PFSK-1 (cell line): ENCODE results near the gene ATP2A1.

Source experiments
- FOXP2 ChIP-seq: optimal IDR thresholded peaks from 2 replicates; pipeline ENCODE3; 2011; ENCODE audit warnings: borderline replicate concordance, control low read depth, inconsistent platforms; ENCODE audit not compliant: insufficient read depth; ENCODE audit errors: extremely low read length, extremely low read depth
- POLR2AphosphoS5 ChIP-seq: IDR thresholded peaks from 2 replicates; pipeline ENCODE4 v1.6.1; 2012; ENCODE audit warnings: low read depth, mild to moderate bottlenecking, control low read depth, low read length, moderate library complexity
- SIN3A ChIP-seq: IDR thresholded peaks from 2 replicates; pipeline ENCODE4 v1.6.1; 2012; ENCODE audit warnings: mild to moderate bottlenecking, low read length, moderate library complexity, borderline replicate concordance; ENCODE audit not compliant: insufficient read depth
- TAF1 ChIP-seq: IDR thresholded peaks from 2 replicates; pipeline ENCODE4 v1.6.1; 2012; ENCODE audit warnings: low read length, control low read depth, borderline replicate concordance; ENCODE audit not compliant: insufficient read depth
- TF ChIP-seq, protein P1 (sequence below), 2 experiments: IDR thresholded peaks; 2 replicates each; pipeline versions ENCODE4 v1.6.1 to v1.8.0; 2011 to 2012; ENCODE audit warnings: low read depth in 2 of 2, low read length in 2 of 2, control low read depth in 1 of 2, inconsistent platforms in 1 of 2, mild to moderate bottlenecking in 1 of 2, moderate library complexity in 1 of 2; ENCODE audit not compliant: insufficient read depth in 1 of 2

Gene ATP2A1

DNA sequence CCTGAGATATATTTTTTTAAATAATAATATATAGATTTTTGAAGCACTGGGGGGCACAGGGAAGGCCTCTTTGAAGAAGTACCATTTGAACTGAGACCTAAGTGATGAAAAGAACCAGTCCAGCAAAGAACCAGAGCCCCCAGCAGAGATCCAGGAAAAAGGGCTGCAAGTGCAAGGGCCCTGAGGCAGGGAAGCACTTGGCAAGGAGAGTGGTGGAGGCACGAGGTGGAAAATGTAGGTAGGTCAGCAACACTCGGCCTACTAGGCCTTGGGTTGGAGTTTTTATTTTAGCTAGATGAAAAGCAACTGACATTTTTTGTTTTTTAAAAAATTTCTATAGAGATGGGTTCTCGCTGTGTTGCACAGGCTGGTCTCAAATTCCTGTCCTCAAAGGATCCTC is 51.9 kb downstream of the ATP2A1 start:
- TF ChIP-seq FOXP2, result no peak
- TF ChIP-seq, protein P1, sequence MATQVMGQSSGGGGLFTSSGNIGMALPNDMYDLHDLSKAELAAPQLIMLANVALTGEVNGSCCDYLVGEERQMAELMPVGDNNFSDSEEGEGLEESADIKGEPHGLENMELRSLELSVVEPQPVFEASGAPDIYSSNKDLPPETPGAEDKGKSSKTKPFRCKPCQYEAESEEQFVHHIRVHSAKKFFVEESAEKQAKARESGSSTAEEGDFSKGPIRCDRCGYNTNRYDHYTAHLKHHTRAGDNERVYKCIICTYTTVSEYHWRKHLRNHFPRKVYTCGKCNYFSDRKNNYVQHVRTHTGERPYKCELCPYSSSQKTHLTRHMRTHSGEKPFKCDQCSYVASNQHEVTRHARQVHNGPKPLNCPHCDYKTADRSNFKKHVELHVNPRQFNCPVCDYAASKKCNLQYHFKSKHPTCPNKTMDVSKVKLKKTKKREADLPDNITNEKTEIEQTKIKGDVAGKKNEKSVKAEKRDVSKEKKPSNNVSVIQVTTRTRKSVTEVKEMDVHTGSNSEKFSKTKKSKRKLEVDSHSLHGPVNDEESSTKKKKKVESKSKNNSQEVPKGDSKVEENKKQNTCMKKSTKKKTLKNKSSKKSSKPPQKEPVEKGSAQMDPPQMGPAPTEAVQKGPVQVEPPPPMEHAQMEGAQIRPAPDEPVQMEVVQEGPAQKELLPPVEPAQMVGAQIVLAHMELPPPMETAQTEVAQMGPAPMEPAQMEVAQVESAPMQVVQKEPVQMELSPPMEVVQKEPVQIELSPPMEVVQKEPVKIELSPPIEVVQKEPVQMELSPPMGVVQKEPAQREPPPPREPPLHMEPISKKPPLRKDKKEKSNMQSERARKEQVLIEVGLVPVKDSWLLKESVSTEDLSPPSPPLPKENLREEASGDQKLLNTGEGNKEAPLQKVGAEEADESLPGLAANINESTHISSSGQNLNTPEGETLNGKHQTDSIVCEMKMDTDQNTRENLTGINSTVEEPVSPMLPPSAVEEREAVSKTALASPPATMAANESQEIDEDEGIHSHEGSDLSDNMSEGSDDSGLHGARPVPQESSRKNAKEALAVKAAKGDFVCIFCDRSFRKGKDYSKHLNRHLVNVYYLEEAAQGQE (IDR thresholded peaks at IDR 0.05; ENCODE audit: insufficient read depth in 1 of 2, low read depth in 2 of 2, low read length in 2 of 2), result no peak

DNA sequence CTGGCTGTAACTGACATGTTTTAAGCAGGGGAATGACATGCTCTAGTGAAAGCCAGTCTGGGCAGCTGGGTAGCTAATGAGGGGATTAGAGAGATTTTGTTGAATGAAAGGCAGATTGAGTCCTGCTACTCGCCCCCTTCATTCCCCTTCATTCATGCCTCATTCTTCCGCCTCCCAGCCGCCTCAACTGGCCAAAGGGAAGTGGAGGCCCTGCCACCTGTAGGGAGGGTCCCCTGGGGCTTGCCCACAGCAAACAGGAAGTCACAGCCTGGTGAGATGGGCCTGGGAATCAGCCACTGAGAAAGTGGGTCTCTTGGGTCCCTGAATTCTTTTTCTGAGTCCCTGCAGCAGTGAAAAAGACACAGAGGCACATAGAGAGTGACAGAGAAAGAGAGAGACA is 52.4 kb downstream of the ATP2A1 start:
- no peak for TF ChIP-seq SIN3A
- no peak for TF ChIP-seq POLR2AphosphoS5
- TF ChIP-seq, protein P1 (IDR thresholded peaks at IDR 0.05; ENCODE audit: insufficient read depth in 1 of 2, low read depth in 2 of 2, low read length in 2 of 2), result no peak
- no peak for TF ChIP-seq FOXP2
- TF ChIP-seq TAF1, result no peak

DNA sequence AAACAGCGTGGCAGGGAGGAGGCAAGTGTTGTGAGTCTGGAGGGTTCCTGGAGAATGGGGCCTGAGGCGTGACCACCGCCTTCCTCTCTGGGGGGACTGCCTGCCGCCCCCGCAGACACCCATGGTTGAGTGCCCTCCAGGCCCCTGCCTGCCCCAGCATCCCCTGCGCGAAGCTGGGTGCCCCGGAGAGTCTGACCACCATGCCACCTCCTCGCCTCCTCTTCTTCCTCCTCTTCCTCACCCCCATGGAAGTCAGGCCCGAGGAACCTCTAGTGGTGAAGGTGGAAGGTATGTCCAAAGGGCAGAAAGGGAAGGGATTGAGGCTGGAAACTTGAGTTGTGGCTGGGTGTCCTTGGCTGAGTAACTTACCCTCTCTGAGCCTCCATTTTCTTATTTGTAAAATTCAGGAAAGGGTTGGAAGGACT is 53.5 kb downstream of the ATP2A1 start, which contains the start of gene CD19:
Gene CD19, plus strand, starts transcription at position 171 of the 425 bp plus-strand sequence. Its CDS starts 30 bp downstream, at position 201.
- no peak for TF ChIP-seq FOXP2
- TF ChIP-seq SIN3A, result no peak
- TF ChIP-seq, protein P1 (IDR thresholded peaks at IDR 0.05; ENCODE audit: insufficient read depth in 1 of 2, low read depth in 2 of 2, low read length in 2 of 2), result no peak
- no peak for TF ChIP-seq POLR2AphosphoS5
- no peak for TF ChIP-seq TAF1

DNA sequence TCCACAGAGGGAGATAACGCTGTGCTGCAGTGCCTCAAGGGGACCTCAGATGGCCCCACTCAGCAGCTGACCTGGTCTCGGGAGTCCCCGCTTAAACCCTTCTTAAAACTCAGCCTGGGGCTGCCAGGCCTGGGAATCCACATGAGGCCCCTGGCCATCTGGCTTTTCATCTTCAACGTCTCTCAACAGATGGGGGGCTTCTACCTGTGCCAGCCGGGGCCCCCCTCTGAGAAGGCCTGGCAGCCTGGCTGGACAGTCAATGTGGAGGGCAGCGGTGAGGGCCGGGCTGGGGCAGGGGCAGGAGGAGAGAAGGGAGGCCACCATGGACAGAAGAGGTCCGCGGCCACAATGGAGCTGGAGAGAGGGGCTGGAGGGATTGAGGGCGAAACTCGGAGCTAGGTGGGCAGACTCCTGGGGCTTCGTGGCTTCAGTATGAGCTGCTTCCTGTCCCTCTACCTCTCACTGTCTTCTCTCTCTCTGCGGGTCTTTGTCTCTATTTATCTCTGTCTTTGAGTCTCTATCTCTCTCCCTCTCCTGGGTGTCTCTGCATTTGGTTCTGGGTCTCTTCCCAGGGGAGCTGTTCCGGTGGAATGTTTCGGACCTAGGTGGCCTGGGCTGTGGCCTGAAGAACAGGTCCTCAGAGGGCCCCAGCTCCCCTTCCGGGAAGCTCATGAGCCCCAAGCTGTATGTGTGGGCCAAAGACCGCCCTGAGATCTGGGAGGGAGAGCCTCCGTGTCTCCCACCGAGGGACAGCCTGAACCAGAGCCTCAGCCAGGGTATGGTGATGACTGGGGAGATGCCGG is 54.3 kb downstream of the ATP2A1 start:
- TF ChIP-seq SIN3A (no peak), TAF1 (no peak), FOXP2 (no peak), POLR2AphosphoS5 (no peak)
- TF ChIP-seq, protein P1 (IDR thresholded peaks at IDR 0.05; ENCODE audit: insufficient read depth in 1 of 2, low read depth in 2 of 2, low read length in 2 of 2), result no peak

DNA sequence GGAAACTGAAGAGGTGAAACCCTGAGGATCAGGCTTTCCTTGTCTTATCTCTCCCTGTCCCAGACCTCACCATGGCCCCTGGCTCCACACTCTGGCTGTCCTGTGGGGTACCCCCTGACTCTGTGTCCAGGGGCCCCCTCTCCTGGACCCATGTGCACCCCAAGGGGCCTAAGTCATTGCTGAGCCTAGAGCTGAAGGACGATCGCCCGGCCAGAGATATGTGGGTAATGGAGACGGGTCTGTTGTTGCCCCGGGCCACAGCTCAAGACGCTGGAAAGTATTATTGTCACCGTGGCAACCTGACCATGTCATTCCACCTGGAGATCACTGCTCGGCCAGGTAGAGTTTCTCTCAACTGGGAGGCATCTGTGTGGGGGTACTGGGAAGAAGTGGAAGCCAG is 54.9 kb downstream of the ATP2A1 start:
- TF ChIP-seq SIN3A (no peak), FOXP2 (no peak)
